HEK293 (cell line): ENCODE measurements around the gene SLC31A1.

ENCODE experiments used
- CTCF ChIA-PET: fragments of 350-600 bp; formaldehyde crosslinking; extraction: SDS; loops from one replicate; lab custom pipeline; 2021; ENCODE audit warnings: antibody characterized with exemption; lab: Yijun Ruan, JAX
- POLR2A ChIA-PET: fragments of 300-600 bp; formaldehyde crosslinking; extraction: SDS; loops from one replicate; lab custom pipeline; 2020; ENCODE audit warnings: antibody characterized with exemption, inconsistent platforms; lab: Yijun Ruan, JAX
- H3K27ac ChIP-seq: fragments of 200-500 bp; sonication (Bioruptor generic); 2 replicates; pipeline ENCODE4 v1.5.1; 2014; ENCODE audit warnings: low read depth, low read length, control low read depth, inconsistent platforms; ENCODE audit errors: extremely low read depth
- H3K36me3 ChIP-seq, 2 experiments: fragments of 200-500 bp in 1 of 2; sonication (Bioruptor generic) in 1 of 2; 1 replicate in 1 of 2; 2 replicates in 1 of 2; pipeline ENCODE4 v1.5.1; 2014 to 2017; ENCODE audit warnings: inconsistent platforms in 2 of 2, low read length in 2 of 2; ENCODE audit not compliant: control insufficient read depth in 2 of 2, insufficient read depth in 1 of 2
- H3K4me1 ChIP-seq: fragments of 200-500 bp; sonication (Bioruptor generic); 2 replicates; pipeline ENCODE4 v1.5.1; 2014; ENCODE audit warnings: mild to moderate bottlenecking, low read length, inconsistent platforms; ENCODE audit not compliant: control insufficient read depth, insufficient read depth
- H3K4me3 ChIP-seq: 2 replicates; pipeline ENCODE4 v1.5.1; 2011; ENCODE audit warnings: low read depth, mild to moderate bottlenecking, control low read depth, low read length, moderate library complexity
- H3K9me3 ChIP-seq: fragments of 200-500 bp; sonication (Bioruptor generic); 2 replicates; pipeline ENCODE4 v1.5.1; 2014; ENCODE audit warnings: low read depth, low read length, inconsistent platforms; ENCODE audit not compliant: control insufficient read depth, insufficient read depth
- HOXC10 ChIP-seq: sonication (generic); formaldehyde crosslinking; IDR thresholded peaks from 2 replicates; pipeline ENCODE4 v1.8.1; 2023; ENCODE audit warnings: mild to moderate bottlenecking, missing genetic modification reagents
- OSR2 ChIP-seq: fragments of 450-650 bp; formaldehyde crosslinking; IDR thresholded peaks from 2 replicates; pipeline ENCODE4 v1.5.1; 2016; ENCODE audit warnings: missing biosample characterization, missing genetic modification characterization
- YY2 ChIP-seq: fragments of 450-650 bp; formaldehyde crosslinking; IDR thresholded peaks from 2 replicates; pipeline ENCODE4 v1.5.1; 2016; ENCODE audit warnings: missing biosample characterization, missing genetic modification characterization
- ZBTB21 ChIP-seq: fragments of 450-650 bp; formaldehyde crosslinking; IDR thresholded peaks from 2 replicates; pipeline ENCODE4 v1.5.1; 2017; ENCODE audit warnings: missing biosample characterization, missing genetic modification characterization
- ZBTB8A ChIP-seq: fragments of 450-650 bp; formaldehyde crosslinking; IDR thresholded peaks from 2 replicates; pipeline ENCODE4 v1.5.1; 2016; ENCODE audit warnings: missing biosample characterization, missing genetic modification characterization
- ZNF133 ChIP-seq: fragments of 450-650 bp; formaldehyde crosslinking; IDR thresholded peaks from 2 replicates; pipeline ENCODE4 v1.5.1; 2016; ENCODE audit warnings: missing biosample characterization, missing genetic modification characterization
- ZNF404 ChIP-seq: fragments of 450-650 bp; formaldehyde crosslinking; IDR thresholded peaks from 2 replicates; pipeline ENCODE4 v1.5.1; 2017; ENCODE audit warnings: missing biosample characterization, missing genetic modification characterization
- ZNF521 ChIP-seq: fragments of 450-650 bp; formaldehyde crosslinking; IDR thresholded peaks from 2 replicates; pipeline ENCODE4 v1.5.1; 2017; ENCODE audit warnings: missing biosample characterization, mild to moderate bottlenecking, missing genetic modification characterization
- ZNF558 ChIP-seq: fragments of 450-650 bp; formaldehyde crosslinking; IDR thresholded peaks from 2 replicates; pipeline ENCODE4 v1.5.1; 2016; ENCODE audit warnings: missing biosample characterization, missing genetic modification characterization
- ZNF664 ChIP-seq: fragments of 450-650 bp; formaldehyde crosslinking; IDR thresholded peaks from 2 replicates; pipeline ENCODE4 v1.5.1; 2016; ENCODE audit warnings: missing biosample characterization, missing genetic modification characterization
- ZNF677 ChIP-seq: fragments of 450-650 bp; IDR thresholded peaks from 2 replicates; pipeline ENCODE4 v1.5.0; 2018; ENCODE audit warnings: missing biosample characterization, mild to moderate bottlenecking, missing genetic modification characterization, moderate library complexity
- ZSCAN16 ChIP-seq: fragments of 450-650 bp; formaldehyde crosslinking; IDR thresholded peaks from 2 replicates; pipeline ENCODE4 v1.5.1; 2016; ENCODE audit warnings: missing biosample characterization, missing genetic modification characterization
- TF ChIP-seq, protein P1 (sequence below): fragments of 450-650 bp; formaldehyde crosslinking; IDR thresholded peaks from 2 replicates; pipeline ENCODE4 v1.5.1; 2016; ENCODE audit warnings: missing biosample characterization, missing genetic modification characterization, low read depth
- TF ChIP-seq, protein P2 (sequence below): fragments of 450-650 bp; formaldehyde crosslinking; IDR thresholded peaks from 2 replicates; pipeline ENCODE4 v1.5.1; 2016; ENCODE audit warnings: missing biosample characterization, missing genetic modification characterization
- TF ChIP-seq, protein P3 (sequence below): fragments of 450-650 bp; formaldehyde crosslinking; IDR thresholded peaks from 2 replicates; pipeline ENCODE4 v1.5.1; 2016; ENCODE audit warnings: missing biosample characterization, missing genetic modification characterization
- TF ChIP-seq, protein P4 (sequence below): fragments of 450-650 bp; formaldehyde crosslinking; IDR thresholded peaks from 2 replicates; pipeline ENCODE4 v1.5.1; 2017; ENCODE audit warnings: missing biosample characterization, missing genetic modification characterization
- TF ChIP-seq, protein P5 (sequence below): fragments of 450-650 bp; formaldehyde crosslinking; IDR thresholded peaks from 2 replicates; pipeline ENCODE4 v1.5.1; 2016; ENCODE audit warnings: missing biosample characterization, missing genetic modification characterization, borderline replicate concordance
- TF ChIP-seq, protein P6 (sequence below): fragments of 450-650 bp; formaldehyde crosslinking; IDR thresholded peaks from 2 replicates; pipeline ENCODE4 v1.5.1; 2017; ENCODE audit warnings: missing biosample characterization, missing genetic modification characterization

The SLC31A1 gene

DNA sequence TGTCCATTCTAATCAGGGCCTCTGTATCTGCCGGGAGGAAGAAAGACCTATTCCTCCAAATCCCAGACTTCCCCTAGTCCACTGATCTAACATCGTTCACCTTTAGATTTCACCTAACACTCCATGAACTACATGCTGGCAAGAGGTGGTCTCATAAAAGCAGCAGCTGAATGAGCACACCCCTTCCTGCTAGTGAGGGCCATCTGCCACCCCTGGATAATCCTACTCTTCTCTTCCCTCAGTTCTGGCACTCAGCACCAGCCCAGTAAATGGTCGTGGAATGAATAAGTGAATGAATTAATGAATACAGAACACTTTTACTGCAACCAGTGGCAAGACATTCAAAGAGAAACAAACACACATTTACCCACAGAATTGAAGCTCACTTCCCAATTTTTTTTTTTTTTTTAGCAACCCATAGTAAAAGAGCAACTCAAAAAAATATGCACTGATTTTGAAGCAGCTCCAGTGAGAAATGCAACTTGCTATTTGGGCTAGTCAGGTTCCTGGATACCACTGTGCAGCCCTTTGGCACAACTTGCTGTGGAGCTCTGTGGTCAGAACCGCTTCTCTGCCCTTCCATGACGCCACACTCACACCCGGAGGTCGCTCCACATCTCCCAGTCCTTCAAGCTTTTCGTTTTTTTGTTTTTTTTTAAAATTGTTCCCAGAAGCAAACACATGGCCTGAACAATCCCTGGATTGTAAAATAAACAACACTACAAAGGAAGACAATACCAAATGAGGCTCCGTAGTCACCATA, 75.6 kb downstream of the SLC31A1 start (continued):
- no peak for TF ChIP-seq ZSCAN16 (tag by site-specific recombination)
- no peak for TF ChIP-seq YY2 (tag by site-specific recombination)
- TF ChIP-seq, protein P1, sequence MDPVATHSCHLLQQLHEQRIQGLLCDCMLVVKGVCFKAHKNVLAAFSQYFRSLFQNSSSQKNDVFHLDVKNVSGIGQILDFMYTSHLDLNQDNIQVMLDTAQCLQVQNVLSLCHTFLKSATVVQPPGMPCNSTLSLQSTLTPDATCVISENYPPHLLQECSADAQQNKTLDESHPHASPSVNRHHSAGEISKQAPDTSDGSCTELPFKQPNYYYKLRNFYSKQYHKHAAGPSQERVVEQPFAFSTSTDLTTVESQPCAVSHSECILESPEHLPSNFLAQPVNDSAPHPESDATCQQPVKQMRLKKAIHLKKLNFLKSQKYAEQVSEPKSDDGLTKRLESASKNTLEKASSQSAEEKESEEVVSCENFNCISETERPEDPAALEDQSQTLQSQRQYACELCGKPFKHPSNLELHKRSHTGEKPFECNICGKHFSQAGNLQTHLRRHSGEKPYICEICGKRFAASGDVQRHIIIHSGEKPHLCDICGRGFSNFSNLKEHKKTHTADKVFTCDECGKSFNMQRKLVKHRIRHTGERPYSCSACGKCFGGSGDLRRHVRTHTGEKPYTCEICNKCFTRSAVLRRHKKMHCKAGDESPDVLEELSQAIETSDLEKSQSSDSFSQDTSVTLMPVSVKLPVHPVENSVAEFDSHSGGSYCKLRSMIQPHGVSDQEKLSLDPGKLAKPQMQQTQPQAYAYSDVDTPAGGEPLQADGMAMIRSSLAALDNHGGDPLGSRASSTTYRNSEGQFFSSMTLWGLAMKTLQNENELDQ (tag by site-specific recombination), result no peak
- TF ChIP-seq ZNF133, result no peak
- no peak for TF ChIP-seq HOXC10 (CRISPR knock-in tag)

DNA sequence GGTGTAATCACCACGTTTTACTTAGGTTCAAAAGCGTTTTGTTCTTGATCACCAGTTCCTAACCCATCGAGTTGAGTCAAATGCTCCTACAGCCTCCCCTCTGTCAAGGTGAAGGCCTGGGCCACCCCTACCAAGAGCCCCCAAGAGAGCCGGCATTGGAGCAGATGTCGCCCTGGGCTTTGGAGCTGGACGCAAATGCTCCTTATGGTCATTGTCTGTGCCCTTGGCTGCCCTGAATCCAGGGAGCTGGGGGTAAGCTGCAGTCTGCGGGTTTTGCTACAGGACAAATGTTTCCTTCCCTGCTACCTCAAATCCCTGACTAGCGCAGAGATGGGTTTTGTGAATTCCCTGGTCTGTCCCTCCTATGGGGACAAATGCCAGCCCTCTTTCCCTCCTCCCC, 77.0 kb downstream of the SLC31A1 start:
- Histone ChIP-seq H3K4me1 (no peaks in the 10 kb centered on the region), H3K9me3 (no peaks in the 10 kb centered on the region), H3K27ac (no peak overlapping the region), H3K36me3 (peaks cover 1 to 7% of the 10 kb centered on the region in 2 experiments; a peak in 2 of 3 replicates), H3K4me3 (no peak overlapping the region)
- ChIA-PET POLR2A (interaction anchor here (1.2 to 1.8 kb wide), 2 partner anchors 23 to 42 kb away, joined by 3 to 5 read pairs; partner anchors contain the start of genes CDC26, PRPF4 and WDR31), CTCF (no interaction called here)
- TF ChIP-seq, protein P2, sequence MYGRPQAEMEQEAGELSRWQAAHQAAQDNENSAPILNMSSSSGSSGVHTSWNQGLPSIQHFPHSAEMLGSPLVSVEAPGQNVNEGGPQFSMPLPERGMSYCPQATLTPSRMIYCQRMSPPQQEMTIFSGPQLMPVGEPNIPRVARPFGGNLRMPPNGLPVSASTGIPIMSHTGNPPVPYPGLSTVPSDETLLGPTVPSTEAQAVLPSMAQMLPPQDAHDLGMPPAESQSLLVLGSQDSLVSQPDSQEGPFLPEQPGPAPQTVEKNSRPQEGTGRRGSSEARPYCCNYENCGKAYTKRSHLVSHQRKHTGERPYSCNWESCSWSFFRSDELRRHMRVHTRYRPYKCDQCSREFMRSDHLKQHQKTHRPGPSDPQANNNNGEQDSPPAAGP (tag by site-specific recombination), result no peak
- TF ChIP-seq OSR2 (tag by site-specific recombination), result no peak
- no peak for TF ChIP-seq ZNF677
- TF ChIP-seq ZBTB21 (tag by site-specific recombination), result no peak
- TF ChIP-seq, protein P3, sequence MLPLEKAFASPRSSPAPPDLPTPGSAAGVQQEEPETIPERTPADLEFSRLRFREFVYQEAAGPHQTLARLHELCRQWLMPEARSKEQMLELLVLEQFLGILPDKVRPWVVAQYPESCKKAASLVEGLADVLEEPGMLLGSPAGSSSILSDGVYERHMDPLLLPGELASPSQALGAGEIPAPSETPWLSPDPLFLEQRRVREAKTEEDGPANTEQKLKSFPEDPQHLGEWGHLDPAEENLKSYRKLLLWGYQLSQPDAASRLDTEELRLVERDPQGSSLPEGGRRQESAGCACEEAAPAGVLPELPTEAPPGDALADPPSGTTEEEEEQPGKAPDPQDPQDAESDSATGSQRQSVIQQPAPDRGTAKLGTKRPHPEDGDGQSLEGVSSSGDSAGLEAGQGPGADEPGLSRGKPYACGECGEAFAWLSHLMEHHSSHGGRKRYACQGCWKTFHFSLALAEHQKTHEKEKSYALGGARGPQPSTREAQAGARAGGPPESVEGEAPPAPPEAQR (tag by site-specific recombination), result no peak
- TF ChIP-seq ZNF404 (tag by site-specific recombination), result no peak
- TF ChIP-seq HOXC10 (CRISPR knock-in tag), result no peak
- TF ChIP-seq, protein P4, sequence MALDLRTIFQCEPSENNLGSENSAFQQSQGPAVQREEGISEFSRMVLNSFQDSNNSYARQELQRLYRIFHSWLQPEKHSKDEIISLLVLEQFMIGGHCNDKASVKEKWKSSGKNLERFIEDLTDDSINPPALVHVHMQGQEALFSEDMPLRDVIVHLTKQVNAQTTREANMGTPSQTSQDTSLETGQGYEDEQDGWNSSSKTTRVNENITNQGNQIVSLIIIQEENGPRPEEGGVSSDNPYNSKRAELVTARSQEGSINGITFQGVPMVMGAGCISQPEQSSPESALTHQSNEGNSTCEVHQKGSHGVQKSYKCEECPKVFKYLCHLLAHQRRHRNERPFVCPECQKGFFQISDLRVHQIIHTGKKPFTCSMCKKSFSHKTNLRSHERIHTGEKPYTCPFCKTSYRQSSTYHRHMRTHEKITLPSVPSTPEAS (tag by site-specific recombination), result no peak
- TF ChIP-seq ZNF664 (tag by site-specific recombination), result no peak
- TF ChIP-seq ZBTB8A (tag by site-specific recombination), result no peak
- no peak for TF ChIP-seq ZNF558 (tag by site-specific recombination)
- TF ChIP-seq, protein P5, sequence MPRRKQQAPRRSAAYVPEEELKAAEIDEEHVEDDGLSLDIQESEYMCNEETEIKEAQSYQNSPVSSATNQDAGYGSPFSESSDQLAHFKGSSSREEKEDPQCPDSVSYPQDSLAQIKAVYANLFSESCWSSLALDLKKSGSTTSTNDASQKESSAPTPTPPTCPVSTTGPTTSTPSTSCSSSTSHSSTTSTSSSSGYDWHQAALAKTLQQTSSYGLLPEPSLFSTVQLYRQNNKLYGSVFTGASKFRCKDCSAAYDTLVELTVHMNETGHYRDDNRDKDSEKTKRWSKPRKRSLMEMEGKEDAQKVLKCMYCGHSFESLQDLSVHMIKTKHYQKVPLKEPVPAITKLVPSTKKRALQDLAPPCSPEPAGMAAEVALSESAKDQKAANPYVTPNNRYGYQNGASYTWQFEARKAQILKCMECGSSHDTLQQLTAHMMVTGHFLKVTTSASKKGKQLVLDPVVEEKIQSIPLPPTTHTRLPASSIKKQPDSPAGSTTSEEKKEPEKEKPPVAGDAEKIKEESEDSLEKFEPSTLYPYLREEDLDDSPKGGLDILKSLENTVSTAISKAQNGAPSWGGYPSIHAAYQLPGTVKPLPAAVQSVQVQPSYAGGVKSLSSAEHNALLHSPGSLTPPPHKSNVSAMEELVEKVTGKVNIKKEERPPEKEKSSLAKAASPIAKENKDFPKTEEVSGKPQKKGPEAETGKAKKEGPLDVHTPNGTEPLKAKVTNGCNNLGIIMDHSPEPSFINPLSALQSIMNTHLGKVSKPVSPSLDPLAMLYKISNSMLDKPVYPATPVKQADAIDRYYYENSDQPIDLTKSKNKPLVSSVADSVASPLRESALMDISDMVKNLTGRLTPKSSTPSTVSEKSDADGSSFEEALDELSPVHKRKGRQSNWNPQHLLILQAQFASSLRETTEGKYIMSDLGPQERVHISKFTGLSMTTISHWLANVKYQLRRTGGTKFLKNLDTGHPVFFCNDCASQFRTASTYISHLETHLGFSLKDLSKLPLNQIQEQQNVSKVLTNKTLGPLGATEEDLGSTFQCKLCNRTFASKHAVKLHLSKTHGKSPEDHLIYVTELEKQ (tag by site-specific recombination), result no peak
- TF ChIP-seq, protein P6, sequence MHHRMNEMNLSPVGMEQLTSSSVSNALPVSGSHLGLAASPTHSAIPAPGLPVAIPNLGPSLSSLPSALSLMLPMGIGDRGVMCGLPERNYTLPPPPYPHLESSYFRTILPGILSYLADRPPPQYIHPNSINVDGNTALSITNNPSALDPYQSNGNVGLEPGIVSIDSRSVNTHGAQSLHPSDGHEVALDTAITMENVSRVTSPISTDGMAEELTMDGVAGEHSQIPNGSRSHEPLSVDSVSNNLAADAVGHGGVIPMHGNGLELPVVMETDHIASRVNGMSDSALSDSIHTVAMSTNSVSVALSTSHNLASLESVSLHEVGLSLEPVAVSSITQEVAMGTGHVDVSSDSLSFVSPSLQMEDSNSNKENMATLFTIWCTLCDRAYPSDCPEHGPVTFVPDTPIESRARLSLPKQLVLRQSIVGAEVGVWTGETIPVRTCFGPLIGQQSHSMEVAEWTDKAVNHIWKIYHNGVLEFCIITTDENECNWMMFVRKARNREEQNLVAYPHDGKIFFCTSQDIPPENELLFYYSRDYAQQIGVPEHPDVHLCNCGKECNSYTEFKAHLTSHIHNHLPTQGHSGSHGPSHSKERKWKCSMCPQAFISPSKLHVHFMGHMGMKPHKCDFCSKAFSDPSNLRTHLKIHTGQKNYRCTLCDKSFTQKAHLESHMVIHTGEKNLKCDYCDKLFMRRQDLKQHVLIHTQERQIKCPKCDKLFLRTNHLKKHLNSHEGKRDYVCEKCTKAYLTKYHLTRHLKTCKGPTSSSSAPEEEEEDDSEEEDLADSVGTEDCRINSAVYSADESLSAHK, result no peak
- TF ChIP-seq ZNF521 (tag by site-specific recombination), result no peak
